AG09309 (cell line): ENCODE measurements around the gene S1PR5.

ENCODE experiments used
- DNase-seq: peaks from one replicate; pipeline ENCODE4 v3.0.0-alpha.2; 2010; ENCODE audit warnings: low read depth
- H3K4me3 ChIP-seq: 2 replicates; pipeline ENCODE4 v1.5.1; 2011; ENCODE audit warnings: mild to moderate bottlenecking, low read depth, low read length, moderate library complexity; ENCODE audit not compliant: control insufficient read depth
- CTCF ChIP-seq: IDR thresholded peaks from 2 replicates; pipeline ENCODE4 v1.5.1; 2011; ENCODE audit warnings: mild to moderate bottlenecking, low read depth, low read length, inconsistent platforms; ENCODE audit not compliant: insufficient read depth, control insufficient read depth; ENCODE audit errors: missing control alignments

The S1PR5 gene

GRCh38 chr19:10508036-10508435 is 9.2 kb downstream of the S1PR5 start:
- no peak for TF ChIP-seq CTCF
- H3K4me3 ChIP-seq = no peak overlapping the region
- no peak for DNase-seq

GRCh38 chr19:10505583-10506229 is 11.5 kb downstream of the S1PR5 start:
- TF ChIP-seq CTCF = peak; percentile 76
- no peak for DNase-seq

GRCh38 chr19:10503002-10503789 is 14.1 kb downstream of the S1PR5 start, which contains the start of gene KEAP1:
Gene KEAP1, minus strand, starts transcription at chr19:10503356. Its CDS starts 3,323 bp downstream, at chr19:10500033.
- no peak for DNase-seq
- TF ChIP-seq CTCF = no peak
- H3K4me3 ChIP-seq = peak within 1 kb of the TSS; percentile 89

More at GRCh38 chr19:10505583-10506229, 11.5 kb downstream of the S1PR5 start:
- H3K4me3 ChIP-seq = no peak overlapping the region

- H3K4me3 ChIP-seq = peak overlapping the region; percentile 89
- DNase-seq = peak; percentile 41
- TF ChIP-seq CTCF = peak; percentile 1
Observed at GRCh38 chr19:10502524-10503001, 14.7 kb downstream of the S1PR5 start.

- no peak for DNase-seq
- no peak for TF ChIP-seq CTCF
- peak overlapping the region; percentile 89 for H3K4me3 ChIP-seq
Observed at GRCh38 chr19:10501971-10502523, 15.2 kb downstream of the S1PR5 start.

GRCh38 chr19:10500247-10500592 is 17.0 kb downstream of the S1PR5 start:
- TF ChIP-seq CTCF = no peak
- no peak overlapping the region for H3K4me3 ChIP-seq
- DNase-seq = no peak
